NCI-H1417 (cell line): ENCODE results near the gene BTBD10.

ENCODE experiments used
- DNase-seq, 3 experiments: peaks; one replicate each; lab custom pipeline; 2025; lab: John Stamatoyannopoulos, UW

Gene BTBD10

GRCh38 chr11:13339195-13340153 is 123.5 kb downstream of the BTBD10 start:
- peak in 1 of 3 experiments; percentile 9 for DNase-seq

- no peak for DNase-seq
These were observed 124.5 kb downstream of the BTBD10 start for GRCh38 chr11:13338427-13339069.

- no peak for DNase-seq
These were observed 125.0 kb downstream of the BTBD10 start for GRCh38 chr11:13338019-13338426.
